Measurements from ENCODE around the gene KLF13. TPM values are rescaled to one million over a fixed set of nuclear protein-coding genes. Genes with fewer than 3 reads are reported as not detected.
A peak's percentile ranks its signal among the peaks of the same experiment; 100 is the strongest.

The KLF13 gene
- total and polyA plus RNA-seq, 2 donors (not counting 1 experiment from before 2014, with no cell fraction given), result 65.5 to 140 TPM

- ATAC-seq (ENCODE audit: low read depth) (peak; percentile 84), DNase-seq (peak; percentile 96)
- Histone ChIP-seq H3K79me2 (ENCODE audit: control insufficient read depth, insufficient read depth, low read length) (peaks cover 95% of the 10 kb centered on the region), H3K9ac (ENCODE audit: low read length) (peak overlapping the region; percentile 50), H2AFZ (ENCODE audit: insufficient read depth, low read depth, low read length, poor library complexity, severe bottlenecking) (no peak overlapping the region), H3K27ac (ENCODE audit: low read length in 2 of 2) (peak overlapping the region; percentile 97 to 99), H3K4me2 (replicated peaks; ENCODE audit: low read depth, low read length, poor library complexity, severe bottlenecking) (peak overlapping the region; percentile 78), H3K27me3 (replicated peaks in 1 of 4; ENCODE audit: control extremely low read depth in 1 of 4, control insufficient read depth in 3 of 4, insufficient read depth in 4 of 4, low read length in 3 of 4) (no peaks in the 10 kb centered on the region), H4K20me1 (ENCODE audit: control insufficient read depth, insufficient read depth, low read length, poor library complexity, severe bottlenecking) (peaks cover 50% of the 10 kb centered on the region), H3K9me3 (ENCODE audit: control extremely low read depth in 1 of 3, control insufficient read depth in 2 of 3, insufficient read depth in 1 of 3, low read length in 2 of 3) (no peaks in the 10 kb centered on the region), H3K4me1 (ENCODE audit: control insufficient read depth in 2 of 2, insufficient read depth in 2 of 2, low read length in 2 of 2) (peaks cover 98 to 100% of the 10 kb centered on the region in 2 donors), H3K36me3 (replicated peaks in 1 of 2; ENCODE audit: control extremely low read depth in 1 of 2, control insufficient read depth in 1 of 2, extremely low read depth in 1 of 2, insufficient read depth in 2 of 2, low read length in 1 of 2) (peaks cover 2 to 29% of the 10 kb centered on the region in 2 experiments), H3K4me3 (ENCODE audit: control extremely low read depth in 1 of 5, extremely low read depth in 1 of 5, insufficient read depth in 1 of 5, low read depth in 2 of 5, low read length in 4 of 5) (peak overlapping the region; percentile 8 to 44 (median 27))
- peaks cover 98% of the 10 kb centered on the region for H3K4me1 Mint-ChIP-seq
- POLR2A ChIA-PET, result interaction anchor here (0.6 to 2.5 kb wide), 13 partner anchors 8 to 129 kb away, joined by 3 to 32 read pairs (median 4); partner anchors contain the start of gene KLF13
- H3K27ac Mint-ChIP-seq, result peak overlapping the region; percentile 94
- peak overlapping the region; percentile 76 for H3K4me3 Mint-ChIP-seq
- H3K9me3 Mint-ChIP-seq (ENCODE audit: insufficient read depth), result no peaks in the 10 kb centered on the region
- no peaks in the 10 kb centered on the region for H3K27me3 Mint-ChIP-seq
- intact Hi-C loops (cut with micrococcal nuclease), result loop anchor here (1.0 to 10.0 kb wide), 11 partner anchors 8 to 459 kb away; partner anchors contain the start of gene FAN1
- no peak for TF ChIP-seq CTCF (IDR thresholded peaks at IDR 0.05)
- CTCF ChIA-PET, result interaction anchor here (0.7 to 14.4 kb wide), 13 partner anchors 8 to 147 kb away, joined by 3 to 133 read pairs (median 5); partner anchors contain the start of gene KLF13
- 30% methylated on average over 13 of the region's 17 CpGs for WGBS (ENCODE audit: insufficient coverage)
Observed at GRCh38 chr15:31360843-31361763, 34.5 kb downstream of the KLF13 start.

All from B cell (primary cell).